ENCODE measurements around the gene CD22.

GRCh38 chr19:35349614-35350521 is 20.9 kb downstream of the CD22 start:
- TF ChIP-seq CTCF (IDR thresholded peaks at IDR 0.05) (no peak), POLR2AphosphoS5 (IDR thresholded peaks at IDR 0.05) (no peak)
